H7 (cell line): ENCODE data around the gene NAT16. TPM values are rescaled to one million over a fixed set of nuclear protein-coding genes. Genes with fewer than 3 reads are reported as not detected.

Experiments
- DNase-seq: peaks from one replicate; pipeline ENCODE4 v3.0.0; 2012
- H3K27me3 ChIP-seq: 2 replicates; pipeline ENCODE4 v1.6.0; 2011; ENCODE audit warnings: mild to moderate bottlenecking, low read length; ENCODE audit not compliant: control insufficient read depth, insufficient read depth
- H3K36me3 ChIP-seq: replicated peaks from 2 replicates; pipeline ENCODE4 v1.5.1; 2011; ENCODE audit warnings: low read length; ENCODE audit not compliant: control insufficient read depth, insufficient read depth
- H3K4me3 ChIP-seq: 2 replicates; pipeline ENCODE4 v1.5.1; 2011; ENCODE audit warnings: low read depth, mild to moderate bottlenecking, control low read depth, low read length, moderate library complexity; ENCODE audit not compliant: insufficient read depth
- total RNA-seq: library from RNA; depleted of rRNA; stranded (reverse); fragments of >200 nt; shearing (Covaris generic); gene quantifications from 2 replicates; pipeline ENCODE4 v1.2.3, GENCODE V29; 2014

NAT16 gene
- total RNA-seq, 1 experiment from 2014 or later, result 0.59 TPM

DNA sequence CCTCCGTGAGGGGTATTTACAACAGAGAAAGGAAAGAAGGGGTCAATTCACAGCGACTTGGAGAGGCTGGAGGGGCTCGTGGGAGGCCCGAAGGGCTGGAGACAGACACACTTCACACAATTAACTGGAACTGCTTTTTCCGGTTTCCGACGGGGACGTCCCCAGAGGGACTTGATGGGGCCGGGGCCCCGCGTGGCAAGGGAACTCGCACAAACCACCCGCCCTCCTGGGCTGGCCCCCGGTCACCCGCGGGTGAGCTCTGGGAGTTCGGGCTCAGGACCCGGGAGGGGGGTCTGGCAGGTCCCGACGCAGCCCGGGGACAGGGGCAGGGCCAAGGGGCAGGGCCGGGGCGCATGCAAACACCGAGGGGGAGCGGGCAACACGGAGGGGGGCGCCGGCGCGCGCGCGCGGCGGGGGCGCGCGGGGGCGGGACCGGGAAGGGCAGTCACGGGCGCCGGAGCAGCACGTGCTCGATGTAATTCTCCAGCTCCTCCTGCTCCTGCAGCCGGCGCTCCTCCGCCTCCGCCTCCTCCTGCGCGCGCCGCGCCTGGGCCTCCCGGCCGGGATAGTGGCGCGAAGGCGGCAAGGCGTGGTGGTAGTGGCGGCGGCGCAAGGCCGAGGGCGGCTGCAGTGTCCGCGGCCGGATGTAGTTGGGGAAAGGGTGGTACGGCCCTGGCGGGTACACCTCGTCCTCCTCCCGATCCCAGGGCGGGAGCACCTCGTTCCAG is 17.4 kb downstream of the NAT16 start:
- peak; percentile 92 for DNase-seq
- peaks cover 25% of the 10 kb centered on the region for H3K27me3 ChIP-seq
- peaks cover 2% of the 10 kb centered on the region; the same call in 1 of the 2 replicates for H3K36me3 ChIP-seq
- peak overlapping the region; percentile 70 for H3K4me3 ChIP-seq

DNA sequence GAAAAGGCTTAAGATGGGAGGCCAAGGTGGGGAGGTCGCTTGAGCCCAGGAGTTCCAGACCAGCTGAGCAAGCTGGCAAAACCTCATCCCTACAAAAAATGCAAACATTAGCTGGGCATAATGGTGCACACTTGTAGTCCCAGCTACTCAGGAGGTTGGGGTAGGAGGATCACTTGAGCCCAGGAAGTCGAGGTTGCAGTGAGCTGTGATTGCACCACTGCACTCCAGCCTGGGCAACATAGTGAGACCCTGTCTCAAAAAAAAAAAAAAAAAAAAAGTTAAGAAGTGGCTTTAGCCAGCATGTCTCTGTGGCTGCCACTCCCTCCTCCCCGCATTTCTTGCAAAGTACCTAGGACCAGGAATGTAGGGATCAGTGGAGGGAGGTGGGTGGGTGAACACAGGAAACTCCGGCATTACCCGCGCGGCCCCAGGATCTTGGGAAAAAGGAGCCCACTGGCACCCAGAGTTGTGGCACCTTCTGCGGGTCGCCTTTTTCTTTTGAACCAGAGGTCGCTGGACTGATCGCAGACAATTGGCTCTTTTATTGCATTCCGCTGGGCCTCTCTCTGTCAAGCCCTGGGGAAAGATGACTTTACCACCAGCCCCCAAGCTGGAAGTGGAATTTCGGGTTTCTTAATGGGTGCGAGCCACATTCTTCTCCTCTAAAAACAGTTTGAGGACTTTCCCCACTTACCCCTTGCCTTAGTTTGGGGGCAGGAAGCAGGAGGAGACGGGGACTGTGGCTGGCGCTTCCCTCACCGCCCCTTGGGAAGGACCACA is 18.2 kb downstream of the NAT16 start:
- peak; percentile 54 for DNase-seq
- peak overlapping the region; percentile 70 for H3K4me3 ChIP-seq
- H3K36me3 ChIP-seq, result peaks cover 2% of the 10 kb centered on the region; the same call in 1 of the 2 replicates
- H3K27me3 ChIP-seq, result peaks cover 21% of the 10 kb centered on the region

DNA sequence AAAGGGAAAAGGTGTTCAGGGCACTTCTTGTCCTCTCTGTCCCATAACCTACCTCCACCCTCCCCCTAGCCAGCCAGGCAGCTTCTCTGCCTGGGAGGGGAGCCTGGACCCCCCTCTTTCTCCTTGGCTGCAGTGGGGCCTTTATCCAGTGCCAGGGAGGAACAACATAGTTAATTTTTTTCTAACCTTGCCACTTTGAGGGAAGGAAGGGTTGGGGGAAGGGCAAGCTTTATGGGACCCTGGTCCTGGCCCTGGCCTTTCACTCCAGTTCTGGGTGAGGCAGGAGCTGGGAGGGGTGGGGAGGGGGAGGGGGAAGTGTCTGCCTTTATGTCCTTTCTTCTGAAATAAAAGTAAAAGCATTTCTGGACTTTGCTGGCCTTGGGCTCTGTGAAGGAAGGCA is 19.2 kb downstream of the NAT16 start:
- Histone ChIP-seq H3K36me3 (peaks cover 2% of the 10 kb centered on the region; the same call in 1 of the 2 replicates), H3K27me3 (peaks cover 16% of the 10 kb centered on the region), H3K4me3 (no peak overlapping the region)
- DNase-seq, result peak; percentile 58

DNA sequence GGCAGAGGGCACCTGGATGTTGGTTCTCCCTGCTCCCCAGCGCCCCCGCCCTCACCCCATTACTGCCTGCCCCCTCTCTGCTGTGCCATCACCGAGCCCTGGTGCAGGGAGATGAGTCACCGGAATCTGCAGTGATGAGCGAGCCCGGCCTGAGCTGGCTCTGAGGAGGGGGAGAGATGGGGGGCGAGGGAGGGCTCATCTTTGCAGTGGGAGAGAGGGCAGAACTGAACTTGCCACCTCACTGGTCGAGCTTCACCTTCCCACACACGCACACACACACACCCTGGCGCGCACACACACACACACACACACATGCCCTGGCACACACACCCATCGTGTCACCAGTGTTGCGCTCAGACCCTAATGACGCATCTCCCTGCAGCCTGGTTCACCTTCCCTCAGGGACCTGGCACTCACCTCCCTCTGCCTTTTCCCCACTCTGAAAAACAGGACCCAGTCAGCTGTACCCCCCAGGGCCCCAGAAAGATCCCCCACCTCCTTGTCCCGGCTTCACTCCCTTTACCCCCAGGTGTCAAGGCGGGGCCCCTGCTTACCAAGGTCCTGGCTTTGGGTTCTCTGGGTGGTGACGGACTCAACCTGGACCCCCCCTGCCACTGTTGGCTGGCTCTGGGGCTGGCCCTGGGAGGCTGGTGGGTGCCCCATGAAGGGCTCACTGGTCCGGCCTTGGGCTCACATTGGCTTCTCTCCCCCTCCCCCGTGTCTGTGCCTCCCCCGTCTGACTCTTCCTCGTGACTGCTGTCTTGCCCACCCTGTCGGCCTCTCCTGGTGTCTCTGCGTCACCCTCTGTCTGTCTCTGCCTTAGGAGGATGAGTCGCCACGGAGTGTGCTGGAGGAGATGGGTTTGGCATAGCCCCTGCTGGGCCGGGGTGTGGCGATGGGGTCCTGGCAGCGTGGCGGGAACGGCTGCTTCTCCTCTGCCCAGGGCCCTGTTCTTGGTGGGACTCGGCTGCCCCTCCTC is 20.1 kb downstream of the NAT16 start:
- peaks cover 11% of the 10 kb centered on the region for H3K27me3 ChIP-seq
- H3K4me3 ChIP-seq, result no peak overlapping the region
- DNase-seq, result peak; percentile 65
- peaks cover 2% of the 10 kb centered on the region; the same call in 1 of the 2 replicates for H3K36me3 ChIP-seq

DNA sequence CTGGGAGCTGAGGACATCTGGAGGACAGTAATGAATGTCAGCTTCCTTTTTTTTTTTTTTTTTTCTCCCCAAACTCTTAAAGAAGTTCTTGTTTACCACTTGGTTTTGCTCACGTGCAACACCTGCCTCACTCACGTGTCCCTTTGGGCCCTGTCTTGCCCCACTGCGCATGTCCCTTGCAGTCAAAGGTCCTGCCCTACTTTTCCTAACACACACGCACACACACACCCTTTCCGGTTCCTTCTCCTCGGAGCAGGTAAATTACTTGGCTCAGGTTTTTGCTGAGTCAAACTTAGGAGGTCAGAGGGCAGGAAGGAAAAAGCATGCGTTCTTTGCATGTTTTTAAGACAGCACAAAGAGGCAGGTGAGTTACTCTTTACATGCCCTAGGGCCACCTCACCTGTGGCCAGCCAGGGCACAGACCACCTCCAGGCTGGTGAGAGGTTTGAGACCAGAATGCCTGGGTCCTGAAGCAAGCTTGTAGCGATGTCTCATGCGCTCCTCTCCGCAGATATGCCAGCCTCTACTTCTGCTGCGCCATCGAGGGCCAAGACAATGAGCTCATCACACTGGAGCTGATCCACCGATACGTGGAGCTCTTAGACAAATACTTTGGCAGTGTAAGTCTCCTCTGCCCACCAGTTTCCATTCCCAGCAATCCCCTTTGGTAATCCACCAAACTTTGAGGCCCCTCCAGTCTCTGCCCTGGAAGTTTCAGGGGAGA is 23.1 kb downstream of the NAT16 start:
- peaks cover 2% of the 10 kb centered on the region; the same call in 1 of the 2 replicates for H3K36me3 ChIP-seq
- DNase-seq, result peak; percentile 31

DNA sequence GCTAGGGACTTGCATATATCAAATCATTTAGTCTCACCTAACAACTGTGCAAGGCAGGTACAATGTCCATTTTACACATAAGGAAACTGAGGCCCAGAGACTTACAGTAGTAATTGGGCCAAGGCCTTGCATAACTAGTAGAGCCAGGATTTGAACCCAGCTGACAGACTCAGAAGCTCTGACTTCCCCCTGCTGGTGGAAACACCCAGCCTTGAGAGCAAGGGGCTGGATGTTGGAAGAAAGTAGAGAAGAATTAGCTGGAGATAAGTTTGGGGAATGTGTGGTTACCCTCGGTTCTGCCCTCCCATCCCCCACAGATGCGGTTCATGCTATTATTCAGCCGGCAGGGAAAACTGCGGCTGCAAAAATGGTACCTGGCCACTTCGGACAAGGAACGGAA is 23.8 kb downstream of the NAT16 start:
- Histone ChIP-seq H3K36me3 (peaks cover 2% of the 10 kb centered on the region; the same call in 1 of the 2 replicates), H3K27me3 (peaks cover 2% of the 10 kb centered on the region; the same call in 1 of the 2 replicates), H3K4me3 (no peak overlapping the region)
- peak; percentile 48 for DNase-seq

More for the DNA sequence above, 23.1 kb downstream of the NAT16 start:
- Histone ChIP-seq H3K4me3 (no peak overlapping the region), H3K27me3 (peaks cover 2% of the 10 kb centered on the region; the same call in 1 of the 2 replicates)

DNA sequence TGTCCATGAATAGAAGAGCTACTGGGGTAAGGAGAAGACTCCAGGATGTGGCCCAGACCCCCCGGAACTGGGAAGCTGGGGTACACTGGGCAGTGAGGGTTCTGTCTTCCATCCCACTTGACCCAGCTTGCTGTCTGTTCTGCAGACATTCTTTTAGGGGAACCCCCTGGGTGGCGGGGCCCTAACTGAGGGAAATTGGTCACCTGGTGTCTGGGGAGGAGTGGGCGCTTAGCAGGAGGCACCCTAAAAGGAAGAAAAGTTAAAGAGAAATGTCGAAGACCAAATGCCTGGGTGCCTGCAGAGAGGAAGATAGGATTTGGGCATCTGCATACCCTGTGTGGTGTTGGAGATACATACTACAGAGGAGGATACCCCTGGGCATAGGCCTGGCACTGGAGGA is 24.8 kb downstream of the NAT16 start:
- peak; percentile 40 for DNase-seq
- peak overlapping the region; percentile 91 for H3K4me3 ChIP-seq
- peaks cover 2% of the 10 kb centered on the region; the same call in 1 of the 2 replicates for H3K27me3 ChIP-seq
- peaks cover 2% of the 10 kb centered on the region; the same call in 1 of the 2 replicates for H3K36me3 ChIP-seq

DNA sequence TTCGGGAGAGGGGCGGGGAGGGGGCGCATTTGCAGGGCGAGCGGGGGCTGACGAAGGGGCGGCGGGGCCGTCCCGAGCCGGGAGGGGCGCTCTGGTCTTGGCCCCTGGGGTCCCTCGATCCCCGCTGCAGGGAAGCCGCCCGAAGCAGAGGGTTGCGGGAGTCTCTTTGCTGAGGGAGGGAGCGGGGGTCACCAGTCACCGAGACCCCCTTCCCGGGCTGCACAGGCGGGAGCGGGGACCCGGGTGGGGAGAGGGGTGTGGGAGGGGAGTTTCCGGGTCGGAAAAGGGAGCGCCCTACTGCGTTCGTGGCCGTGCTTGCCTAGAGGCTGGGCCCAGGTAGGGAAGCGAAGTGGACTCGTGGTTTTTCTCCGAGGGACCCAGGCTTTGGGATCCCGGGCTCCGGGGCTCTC is 25.4 kb downstream of the NAT16 start:
- Histone ChIP-seq H3K4me3 (peak overlapping the region; percentile 91), H3K36me3 (peaks cover 2% of the 10 kb centered on the region; the same call in 1 of the 2 replicates), H3K27me3 (peaks cover 2% of the 10 kb centered on the region; the same call in 1 of the 2 replicates)
- no peak for DNase-seq

DNA sequence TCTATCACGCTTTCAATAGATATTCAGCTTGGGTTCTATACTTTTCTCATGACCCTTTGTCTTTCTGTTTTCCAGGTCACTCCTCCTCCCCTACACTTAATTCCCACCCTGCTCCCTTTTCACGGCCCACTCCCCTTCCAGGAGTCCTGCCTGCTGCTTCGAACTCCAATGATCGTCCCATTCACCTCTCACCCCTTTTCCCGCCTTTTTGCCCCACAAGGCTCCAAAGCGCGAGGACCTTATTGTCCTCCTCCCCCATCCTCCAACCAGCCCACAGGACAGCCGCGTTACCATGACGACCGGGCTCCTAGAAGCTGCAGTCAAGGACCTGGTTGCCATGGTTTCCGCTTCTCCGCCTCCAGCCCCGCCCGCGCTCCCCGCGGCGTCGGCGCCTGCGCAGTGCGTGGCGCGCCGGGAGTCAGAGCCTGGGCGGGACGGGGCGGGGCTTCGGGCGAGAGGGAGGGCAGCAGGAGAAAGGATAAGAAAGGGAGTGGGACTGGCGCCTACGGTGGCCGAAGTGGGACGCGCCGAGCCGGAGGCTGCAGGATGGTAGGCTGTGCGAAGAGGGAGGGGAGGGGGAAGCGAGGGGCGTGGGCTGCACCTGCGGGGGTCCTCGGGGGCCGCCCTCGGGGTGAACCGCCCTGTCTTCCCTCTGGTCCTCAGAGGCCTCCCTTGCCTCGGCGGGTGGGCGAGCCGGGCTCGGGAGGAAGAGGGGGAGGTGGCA is 26.0 kb downstream of the NAT16 start, which contains the start of gene AP1S1:
AP1S1 (plus strand) TSS at position 508 of the 724 bp plus-strand sequence; CDS start at position 547, 39 bp downstream.
- DNase-seq, result peak; percentile 99
- peak within 1 kb of the TSS; percentile 91 for H3K4me3 ChIP-seq
- H3K27me3 ChIP-seq, result peaks cover 2% of the 10 kb centered on the region; the same call in 1 of the 2 replicates
- H3K36me3 ChIP-seq, result no peaks in the 10 kb centered on the region

DNA sequence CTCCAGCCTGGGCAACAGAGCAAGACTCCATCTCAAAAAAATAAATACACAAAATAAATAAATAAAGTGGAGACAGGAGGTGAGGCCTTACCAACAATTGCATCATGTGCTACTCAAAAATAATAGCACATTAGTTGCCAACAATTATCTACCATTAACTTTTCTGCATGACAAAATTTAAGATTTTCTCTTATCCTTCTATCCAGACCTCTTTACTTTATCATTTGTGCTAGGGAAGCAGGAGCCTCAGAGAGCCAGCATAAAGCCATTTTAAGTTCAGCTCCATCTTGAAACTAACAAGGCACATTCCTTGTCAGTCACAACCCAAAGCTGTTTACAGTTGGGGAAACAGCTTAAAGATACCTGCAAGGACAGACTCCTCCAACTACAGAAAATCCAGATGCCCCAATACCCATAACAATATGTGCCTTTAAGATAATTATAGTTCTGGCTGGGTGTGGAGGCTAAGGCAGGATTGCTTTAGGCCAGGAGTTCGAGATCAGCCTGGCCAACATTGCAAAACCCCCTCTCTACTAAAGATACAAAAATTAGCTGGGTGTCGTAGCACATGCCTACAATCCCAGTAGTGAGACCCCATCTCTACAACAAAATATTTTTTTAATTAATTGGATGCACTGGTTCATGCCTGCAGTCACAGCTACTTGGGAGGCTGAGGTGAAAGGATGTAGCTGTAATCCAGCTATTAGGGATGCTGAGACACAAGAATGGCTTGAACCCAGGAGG is 28.0 kb downstream of the NAT16 start:
- Histone ChIP-seq H3K36me3 (no peaks in the 10 kb centered on the region), H3K27me3 (peaks cover 2% of the 10 kb centered on the region; the same call in 1 of the 2 replicates), H3K4me3 (no peak overlapping the region)
- DNase-seq, result no peak

DNA sequence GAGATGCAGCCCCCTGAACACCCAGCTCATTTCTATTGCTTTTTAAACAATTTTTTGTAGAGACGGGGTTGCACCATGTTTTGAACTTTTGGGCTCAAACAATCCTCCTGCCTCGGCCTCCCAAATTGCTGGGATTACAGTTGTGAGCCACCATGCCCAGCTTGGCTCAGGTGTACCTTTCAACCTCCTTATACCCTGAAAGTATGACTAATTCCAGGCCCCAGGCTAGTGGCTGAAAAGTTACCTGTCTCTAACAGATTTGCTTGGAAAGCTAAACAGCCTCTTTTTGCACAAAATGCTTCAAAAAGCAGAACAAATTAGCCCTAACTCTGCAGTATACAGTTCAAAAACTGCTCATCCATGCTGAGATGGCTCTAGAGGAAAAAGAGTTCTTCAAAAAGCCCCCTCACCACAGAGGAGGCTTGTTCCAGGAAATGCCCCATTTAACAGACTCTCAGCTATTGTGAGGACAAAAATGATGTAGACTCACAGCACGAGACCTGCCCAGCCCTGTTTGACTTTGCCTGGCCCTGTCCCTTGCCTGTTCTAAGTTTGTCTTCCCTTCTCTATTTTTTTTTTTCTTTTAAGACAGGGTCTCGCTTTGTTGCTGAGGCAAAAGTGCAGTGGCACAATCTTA is 39.2 kb downstream of the NAT16 start:
- Histone ChIP-seq H3K4me3 (no peak overlapping the region), H3K36me3 (no peaks in the 10 kb centered on the region), H3K27me3 (no peaks in the 10 kb centered on the region)
- no peak for DNase-seq

DNA sequence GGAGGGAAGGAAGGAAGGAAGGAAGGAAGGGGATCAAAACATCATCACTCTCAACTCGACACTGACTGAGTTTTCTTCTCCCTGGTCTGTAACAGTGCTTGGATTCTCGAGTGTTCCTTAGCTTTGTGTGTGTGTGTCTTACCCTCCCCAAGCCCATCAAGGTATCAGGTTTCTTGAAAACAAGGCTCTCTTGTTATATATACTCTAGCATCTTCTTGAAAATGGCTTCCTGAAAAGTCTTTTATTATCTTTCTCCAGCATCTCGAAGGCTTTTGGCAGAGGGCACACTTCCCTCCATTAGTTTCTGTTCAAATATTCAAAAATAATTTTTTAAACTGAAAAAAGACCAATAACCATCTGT is 39.8 kb downstream of the NAT16 start:
- Histone ChIP-seq H3K36me3 (no peaks in the 10 kb centered on the region), H3K27me3 (no peaks in the 10 kb centered on the region), H3K4me3 (no peak overlapping the region)
- DNase-seq, result peak; percentile 8
